Spleen (tissue), 3 donors: Measurements from ENCODE around the gene APOLD1.

ENCODE experiments used
- POLR2A ChIP-seq, 3 donors: fragments of 450-650 bp; IDR thresholded peaks; one replicate each; pipeline ENCODE4 v1.5.1; 2017; ENCODE audit warnings: antibody characterized with exemption in 3 of 3, mild to moderate bottlenecking in 1 of 3
- POLR2AphosphoS5 ChIP-seq, 3 donors: sonication (generic); formaldehyde crosslinking; IDR thresholded peaks; one replicate each; pipeline ENCODE4 v1.5.1; 2017; ENCODE audit warnings: antibody characterized with exemption in 3 of 3

DNA sequence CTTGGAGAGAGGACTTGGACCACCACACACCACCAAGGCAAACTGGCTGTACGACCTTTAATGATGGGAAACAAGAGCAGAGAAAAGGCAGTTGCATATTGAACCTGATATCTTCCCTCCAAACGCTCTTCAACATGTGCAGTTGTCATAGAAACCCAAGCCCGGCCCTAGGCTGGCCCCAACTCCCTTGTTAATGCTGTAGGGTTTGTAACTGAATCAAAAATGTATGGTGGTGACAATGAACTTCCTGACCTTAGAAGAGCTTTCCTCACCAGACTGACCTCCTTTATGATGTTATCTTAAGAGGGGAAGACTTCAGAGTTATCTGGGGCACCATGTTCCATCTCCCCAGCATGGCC lies 12.3 kb downstream of the APOLD1 start:
- no peak for TF ChIP-seq POLR2A (IDR thresholded peaks at IDR 0.05)
- no peak for TF ChIP-seq POLR2AphosphoS5 (IDR thresholded peaks at IDR 0.05)
